Lower lobe of right lung (tissue), 2 donors: Measurements from ENCODE around the gene STRA6. TPM values are rescaled to one million over a fixed set of nuclear protein-coding genes. Genes with fewer than 3 reads are reported as not detected.

Experiments
- ATAC-seq, 2 donors: fragments of 200-7000 bp; cut with Tn5 transposase; one replicate each; pipeline ENCODE4 v1.9.1; 2020 to 2022; ENCODE audit warnings: mild to moderate bottlenecking in 2 of 2, moderate library complexity in 2 of 2
- DNase-seq: peaks from one replicate; pipeline ENCODE4 v3.0.0-alpha.2; 2020
- H3K27ac ChIP-seq: fragments of 200-600 bp; one replicate; pipeline ENCODE4 v1.8.0; 2022
- H3K27me3 ChIP-seq: fragments of 200-600 bp; one replicate; pipeline ENCODE4 v1.8.0; 2022; ENCODE audit warnings: low read depth
- H3K36me3 ChIP-seq: fragments of 200-600 bp; one replicate; pipeline ENCODE4 v1.8.0; 2022; ENCODE audit warnings: mild to moderate bottlenecking
- H3K4me1 ChIP-seq: fragments of 200-600 bp; one replicate; pipeline ENCODE4 v1.8.0; 2022
- H3K4me3 ChIP-seq: fragments of 200-600 bp; one replicate; pipeline ENCODE4 v1.8.0; 2022; ENCODE audit warnings: mild to moderate bottlenecking
- H3K9me3 ChIP-seq: fragments of 200-600 bp; one replicate; pipeline ENCODE4 v1.8.0; 2022
- CTCF ChIP-seq: fragments of 200-600 bp; IDR thresholded peaks from one replicate; pipeline ENCODE4 v1.8.0; 2022; ENCODE audit warnings: antibody characterized with exemption, mild to moderate bottlenecking
- intact Hi-C: fragments of 100-400 bp; cut with DNase I; formaldehyde crosslinking; loops from one replicate; pipeline ENCODE4 v1.11.0; 2022
- total RNA-seq: library from RNA; stranded (reverse); fragmentation: NEBNext Ultra II Directional; extraction: Animal tissue kit (Norgen Biotek cat#: 25700); gene quantifications from one replicate; pipeline ENCODE4 v1.2.1, GENCODE V29; 2021
- donor health status: DM: no; HTN: yes; CAD: no; lungs with severe emphysema.

Gene STRA6
- total RNA-seq, 1 donor from 2014 or later, result not detected

- intact Hi-C loops, result no loop called here
- no peak for DNase-seq
These were observed 6.4 kb upstream of the STRA6 start for GRCh38 chr15:74208901-74209559.

GRCh38 chr15:74208496-74208895 lies 5.9 kb upstream of the STRA6 start:
- Histone ChIP-seq H3K4me3 (no peak overlapping the region), H3K4me1 (no peaks in the 10 kb centered on the region), H3K27ac (no peak overlapping the region), H3K9me3 (no peaks in the 10 kb centered on the region), H3K36me3 (no peaks in the 10 kb centered on the region), H3K27me3 (no peaks in the 10 kb centered on the region)
- no peak for TF ChIP-seq CTCF
- intact Hi-C loops, result no loop called here
- DNase-seq (no peak), ATAC-seq (no peak)

More at GRCh38 chr15:74208901-74209559, 6.4 kb upstream of the STRA6 start:
- H3K4me1 ChIP-seq, result no peaks in the 10 kb centered on the region
- no peak for ATAC-seq
- no peak overlapping the region for H3K27ac ChIP-seq
- peaks cover under 1% of the 10 kb centered on the region for H3K27me3 ChIP-seq
- H3K36me3 ChIP-seq, result no peaks in the 10 kb centered on the region
- H3K4me3 ChIP-seq, result no peak overlapping the region
- H3K9me3 ChIP-seq, result no peaks in the 10 kb centered on the region
- no peak for TF ChIP-seq CTCF

- ATAC-seq, result no peak
These were observed 5.3 kb upstream of the STRA6 start for GRCh38 chr15:74207652-74208440.

GRCh38 chr15:74206801-74207281 lies 4.3 kb upstream of the STRA6 start:
- Histone ChIP-seq H3K4me1 (no peaks in the 10 kb centered on the region), H3K27ac (no peak overlapping the region), H3K27me3 (no peaks in the 10 kb centered on the region), H3K36me3 (no peaks in the 10 kb centered on the region), H3K9me3 (no peaks in the 10 kb centered on the region), H3K4me3 (no peak overlapping the region)
- ATAC-seq (no peak), DNase-seq (no peak)
- TF ChIP-seq CTCF, result no peak
- intact Hi-C loops, result no loop called here

More at GRCh38 chr15:74207652-74208440, 5.3 kb upstream of the STRA6 start:
- no peak for TF ChIP-seq CTCF
- intact Hi-C loops, result no loop called here
- no peak overlapping the region for H3K27ac ChIP-seq
- no peaks in the 10 kb centered on the region for H3K27me3 ChIP-seq
- no peaks in the 10 kb centered on the region for H3K36me3 ChIP-seq
- DNase-seq, result no peak
- no peaks in the 10 kb centered on the region for H3K9me3 ChIP-seq
- H3K4me3 ChIP-seq, result no peak overlapping the region
- H3K4me1 ChIP-seq, result no peaks in the 10 kb centered on the region

- no peak overlapping the region for H3K4me3 ChIP-seq
- ATAC-seq, result no peak
- no peak for DNase-seq
- no peaks in the 10 kb centered on the region for H3K27me3 ChIP-seq
- no peak for TF ChIP-seq CTCF
- H3K27ac ChIP-seq, result no peak overlapping the region
- H3K9me3 ChIP-seq, result no peaks in the 10 kb centered on the region
- H3K4me1 ChIP-seq, result no peaks in the 10 kb centered on the region
- H3K36me3 ChIP-seq, result no peaks in the 10 kb centered on the region
- intact Hi-C loops, result no loop called here
These were observed 3.0 kb upstream of the STRA6 start for GRCh38 chr15:74205582-74205947.
